HepG2 (cell line): ENCODE data around the gene POU3F1. TPM values are rescaled to one million over a fixed set of nuclear protein-coding genes. Genes with fewer than 3 reads are reported as not detected.

Experiments used
- AGO2 ChIP-seq: fragments of 200-400 bp; formaldehyde crosslinking; optimal IDR thresholded peaks from 2 replicates; pipeline ENCODE3; 2017; ENCODE audit warnings: mild to moderate bottlenecking, low read depth, low read length, moderate library complexity
- ATF7-NPFF ChIP-seq: sonication (generic); formaldehyde crosslinking; IDR thresholded peaks from 2 replicates; pipeline ENCODE4 v1.8.1; 2023; ENCODE audit warnings: mild to moderate bottlenecking, low read depth, missing genetic modification reagents, moderate library complexity
- CHD4 ChIP-seq: fragments of 200-600 bp; sonication (generic); IDR thresholded peaks from 2 replicates; pipeline ENCODE4 v1.7.0; 2017; ENCODE audit warnings: mild to moderate bottlenecking, low read length, borderline replicate concordance
- HNF4G ChIP-seq, 2 experiments: sonication (generic) in 1 of 2; formaldehyde crosslinking in 1 of 2; IDR thresholded peaks; 2 replicates each; pipeline versions ENCODE4 v1.4.0 to v1.6.1; 2011 to 2020; ENCODE audit warnings: borderline replicate concordance in 2 of 2, low read depth in 2 of 2, mild to moderate bottlenecking in 2 of 2, low read length in 1 of 2, missing genetic modification reagents in 1 of 2, moderate library complexity in 1 of 2
- PITX1 ChIP-seq: sonication (generic); formaldehyde crosslinking; IDR thresholded peaks from 2 replicates; pipeline ENCODE4 v1.5.1; 2020; ENCODE audit warnings: mild to moderate bottlenecking, missing genetic modification reagents
- SIN3B ChIP-seq: fragments of 150-350 bp; IDR thresholded peaks from 2 replicates; pipeline ENCODE4 v1.6.1; 2014; ENCODE audit warnings: low read length
- SMARCC2 ChIP-seq: fragments of 450-650 bp; IDR thresholded peaks from 2 replicates; pipeline ENCODE4 v1.6.1; 2017; ENCODE audit warnings: antibody characterized with exemption, mild to moderate bottlenecking
- SRSF1 ChIP-seq: fragments of 200-400 bp; formaldehyde crosslinking; optimal IDR thresholded peaks from 2 replicates; pipeline ENCODE3; 2017; ENCODE audit warnings: mild to moderate bottlenecking, low read depth, low read length, moderate library complexity
- TCF7 ChIP-seq: sonication (generic); IDR thresholded peaks from 2 replicates; pipeline ENCODE4 v1.6.1; 2016; ENCODE audit warnings: antibody characterized with exemption, low read depth
- ZKSCAN8 ChIP-seq: IDR thresholded peaks from 2 replicates; pipeline ENCODE4 v1.6.1; 2016; ENCODE audit warnings: borderline replicate concordance, missing genetic modification reagents, missing compliant biosample characterization
- ZNF160 ChIP-seq: sonication (generic); formaldehyde crosslinking; IDR thresholded peaks from 2 replicates; pipeline ENCODE4 v1.8.0; 2022; ENCODE audit warnings: mild to moderate bottlenecking, inconsistent platforms, missing genetic modification reagents
- ZNF441 ChIP-seq: sonication (generic); formaldehyde crosslinking; IDR thresholded peaks from 2 replicates; pipeline ENCODE4 v1.7.0; 2021; ENCODE audit warnings: missing genetic modification reagents, borderline replicate concordance
- ZNF552 ChIP-seq: sonication (generic); formaldehyde crosslinking; IDR thresholded peaks from 2 replicates; pipeline ENCODE4 v1.9.0; 2022; ENCODE audit warnings: missing genetic modification reagents, mild to moderate bottlenecking, borderline replicate concordance
- ZNF616 ChIP-seq: sonication (generic); formaldehyde crosslinking; IDR thresholded peaks from 2 replicates; pipeline ENCODE4 v1.5.0; 2020; ENCODE audit warnings: low read depth, mild to moderate bottlenecking, missing genetic modification reagents
- ZNF761 ChIP-seq: sonication (generic); formaldehyde crosslinking; conservative IDR thresholded peaks from 2 replicates; pipeline ENCODE4 v1.4.0; 2020; ENCODE audit warnings: mild to moderate bottlenecking, missing genetic modification reagents
- polyA plus RNA-seq, 8 experiments: library from polyadenylated mRNA; depleted of rRNA in 3 of 8; stranded (reverse) in 7 of 8; unstranded in 1 of 8; fragments of >200 nt; fragmentation: Illumina TruSeq in 4 of 8; extraction: Trizol in 4 of 8; gene quantifications; 2 replicates each; pipeline versions ENCODE4 v1.2.1 to v1.2.3, GENCODE V29; 2011 to 2016; ENCODE audit warnings: low read depth in 4 of 8, missing spikeins in 1 of 8, mixed read lengths in 1 of 8; ENCODE audit not compliant: insufficient read depth in 1 of 8
- total RNA-seq, 5 experiments: library from RNA; depleted of rRNA; stranded (reverse); fragments of >200 nt; fragmentation: Illumina TruSeq; extraction: Trizol; gene quantifications; 2 replicates each; pipeline ENCODE4 v1.2.3, GENCODE V29; 2016; ENCODE audit warnings: low read depth in 1 of 5
- TF ChIP-seq, protein P1 (sequence below): sonication (generic); formaldehyde crosslinking; IDR thresholded peaks from 2 replicates; pipeline ENCODE4 v1.4.0; 2020; ENCODE audit warnings: mild to moderate bottlenecking, missing genetic modification reagents
- TF ChIP-seq, protein P2 (sequence below): sonication (generic); formaldehyde crosslinking; IDR thresholded peaks from 2 replicates; pipeline ENCODE4 v1.9.0; 2022; ENCODE audit warnings: low read depth, missing genetic modification reagents
- TF ChIP-seq, protein P3 (sequence below): sonication (generic); formaldehyde crosslinking; IDR thresholded peaks from 2 replicates; pipeline ENCODE4 v1.4.0; 2020; ENCODE audit warnings: mild to moderate bottlenecking, missing genetic modification reagents
- TF ChIP-seq, protein P4 (sequence below): sonication (generic); formaldehyde crosslinking; IDR thresholded peaks from 2 replicates; pipeline ENCODE4; 2020; ENCODE audit warnings: missing genetic modification reagents, mild to moderate bottlenecking, borderline replicate concordance
- TF ChIP-seq, protein P5 (sequence below): sonication (generic); formaldehyde crosslinking; IDR thresholded peaks from 2 replicates; pipeline ENCODE4 v1.5.0; 2020; ENCODE audit warnings: missing genetic modification reagents

POU3F1 gene
- total and polyA plus RNA-seq, 2 of the 13 experiments (the other 11 are each of a cell fraction or from before 2014, with no cell fraction given) = not detected

DNA sequence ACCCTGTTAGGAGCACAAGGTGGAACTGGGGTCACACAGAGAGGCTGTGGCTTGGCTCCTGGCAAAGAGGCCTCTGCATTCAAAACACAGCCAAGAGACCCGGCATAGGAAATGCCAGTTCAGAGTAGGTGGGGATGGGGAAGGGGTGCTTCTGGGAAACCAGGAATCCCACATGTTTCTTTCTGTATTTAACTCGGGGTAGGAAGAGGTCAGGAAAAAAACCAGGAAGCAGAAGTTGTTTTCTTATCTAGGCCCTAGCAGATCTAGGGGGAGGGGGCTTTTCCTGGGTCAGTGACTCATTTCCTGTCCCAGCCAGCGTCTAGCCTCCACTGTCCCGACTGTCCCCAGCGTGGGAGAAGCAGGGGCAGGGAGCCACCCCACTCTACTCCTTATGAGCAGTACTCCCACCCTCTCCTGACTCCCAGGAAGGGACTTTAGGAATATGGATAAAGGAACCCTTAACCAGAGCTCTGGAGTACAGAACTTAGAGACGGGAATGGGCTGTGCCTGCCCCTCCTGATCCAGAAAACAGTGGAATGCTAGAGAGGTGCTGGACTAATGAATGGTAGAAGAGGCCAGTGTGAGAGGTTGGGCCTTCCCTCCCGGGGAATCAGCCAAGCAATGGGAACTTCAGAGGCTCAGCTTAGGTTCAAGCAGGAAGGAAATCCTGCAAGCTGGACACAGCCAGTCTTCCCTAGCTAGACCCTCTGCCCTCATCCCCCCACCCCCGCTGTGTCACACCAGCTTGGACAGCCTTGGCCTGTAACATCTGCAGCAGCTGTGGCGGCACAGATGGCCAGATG lies 47.0 kb downstream of the POU3F1 start (continued):
- TF ChIP-seq ZNF441 (CRISPR knock-in tag) = no peak
- no peak for TF ChIP-seq ZNF160
- TF ChIP-seq HNF4G (IDR thresholded peaks at IDR 0.05; ENCODE audit: borderline replicate concordance, low read depth, low read length) = no peak
- TF ChIP-seq HNF4G (CRISPR knock-in tag; IDR thresholded peaks at IDR 0.05; ENCODE audit: borderline replicate concordance, low read depth) = no peak
- TF ChIP-seq, protein P1, sequence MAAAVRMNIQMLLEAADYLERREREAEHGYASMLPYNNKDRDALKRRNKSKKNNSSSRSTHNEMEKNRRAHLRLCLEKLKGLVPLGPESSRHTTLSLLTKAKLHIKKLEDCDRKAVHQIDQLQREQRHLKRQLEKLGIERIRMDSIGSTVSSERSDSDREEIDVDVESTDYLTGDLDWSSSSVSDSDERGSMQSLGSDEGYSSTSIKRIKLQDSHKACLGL (CRISPR knock-in tag) = no peak
- TF ChIP-seq SRSF1 = no peak
- TF ChIP-seq PITX1 (CRISPR knock-in tag) = peak; percentile 17; the same call in 1 of the 2 replicates
- no peak for TF ChIP-seq ATF7-NPFF (CRISPR knock-in tag)
- TF ChIP-seq ZNF761 (CRISPR knock-in tag) = no peak
- TF ChIP-seq SIN3B = no peak
- no peak for TF ChIP-seq SMARCC2
- TF ChIP-seq, protein P2, sequence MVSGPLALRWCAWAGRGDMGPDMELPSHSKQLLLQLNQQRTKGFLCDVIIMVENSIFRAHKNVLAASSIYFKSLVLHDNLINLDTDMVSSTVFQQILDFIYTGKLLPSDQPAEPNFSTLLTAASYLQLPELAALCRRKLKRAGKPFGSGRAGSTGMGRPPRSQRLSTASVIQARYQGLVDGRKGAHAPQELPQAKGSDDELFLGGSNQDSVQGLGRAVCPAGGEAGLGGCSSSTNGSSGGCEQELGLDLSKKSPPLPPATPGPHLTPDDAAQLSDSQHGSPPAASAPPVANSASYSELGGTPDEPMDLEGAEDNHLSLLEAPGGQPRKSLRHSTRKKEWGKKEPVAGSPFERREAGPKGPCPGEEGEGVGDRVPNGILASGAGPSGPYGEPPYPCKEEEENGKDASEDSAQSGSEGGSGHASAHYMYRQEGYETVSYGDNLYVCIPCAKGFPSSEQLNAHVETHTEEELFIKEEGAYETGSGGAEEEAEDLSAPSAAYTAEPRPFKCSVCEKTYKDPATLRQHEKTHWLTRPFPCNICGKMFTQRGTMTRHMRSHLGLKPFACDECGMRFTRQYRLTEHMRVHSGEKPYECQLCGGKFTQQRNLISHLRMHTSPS (CRISPR knock-in tag) = no peak
- TF ChIP-seq CHD4 = no peak
- TF ChIP-seq TCF7 = no peak
- TF ChIP-seq ZNF552 (CRISPR knock-in tag) = no peak
- TF ChIP-seq, protein P3, sequence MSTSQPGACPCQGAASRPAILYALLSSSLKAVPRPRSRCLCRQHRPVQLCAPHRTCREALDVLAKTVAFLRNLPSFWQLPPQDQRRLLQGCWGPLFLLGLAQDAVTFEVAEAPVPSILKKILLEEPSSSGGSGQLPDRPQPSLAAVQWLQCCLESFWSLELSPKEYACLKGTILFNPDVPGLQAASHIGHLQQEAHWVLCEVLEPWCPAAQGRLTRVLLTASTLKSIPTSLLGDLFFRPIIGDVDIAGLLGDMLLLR (CRISPR knock-in tag) = no peak
- TF ChIP-seq ZNF616 (CRISPR knock-in tag) = no peak
- TF ChIP-seq, protein P4, sequence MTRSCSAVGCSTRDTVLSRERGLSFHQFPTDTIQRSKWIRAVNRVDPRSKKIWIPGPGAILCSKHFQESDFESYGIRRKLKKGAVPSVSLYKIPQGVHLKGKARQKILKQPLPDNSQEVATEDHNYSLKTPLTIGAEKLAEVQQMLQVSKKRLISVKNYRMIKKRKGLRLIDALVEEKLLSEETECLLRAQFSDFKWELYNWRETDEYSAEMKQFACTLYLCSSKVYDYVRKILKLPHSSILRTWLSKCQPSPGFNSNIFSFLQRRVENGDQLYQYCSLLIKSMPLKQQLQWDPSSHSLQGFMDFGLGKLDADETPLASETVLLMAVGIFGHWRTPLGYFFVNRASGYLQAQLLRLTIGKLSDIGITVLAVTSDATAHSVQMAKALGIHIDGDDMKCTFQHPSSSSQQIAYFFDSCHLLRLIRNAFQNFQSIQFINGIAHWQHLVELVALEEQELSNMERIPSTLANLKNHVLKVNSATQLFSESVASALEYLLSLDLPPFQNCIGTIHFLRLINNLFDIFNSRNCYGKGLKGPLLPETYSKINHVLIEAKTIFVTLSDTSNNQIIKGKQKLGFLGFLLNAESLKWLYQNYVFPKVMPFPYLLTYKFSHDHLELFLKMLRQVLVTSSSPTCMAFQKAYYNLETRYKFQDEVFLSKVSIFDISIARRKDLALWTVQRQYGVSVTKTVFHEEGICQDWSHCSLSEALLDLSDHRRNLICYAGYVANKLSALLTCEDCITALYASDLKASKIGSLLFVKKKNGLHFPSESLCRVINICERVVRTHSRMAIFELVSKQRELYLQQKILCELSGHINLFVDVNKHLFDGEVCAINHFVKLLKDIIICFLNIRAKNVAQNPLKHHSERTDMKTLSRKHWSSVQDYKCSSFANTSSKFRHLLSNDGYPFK = no peak
- no peak for TF ChIP-seq AGO2
- TF ChIP-seq, protein P5, sequence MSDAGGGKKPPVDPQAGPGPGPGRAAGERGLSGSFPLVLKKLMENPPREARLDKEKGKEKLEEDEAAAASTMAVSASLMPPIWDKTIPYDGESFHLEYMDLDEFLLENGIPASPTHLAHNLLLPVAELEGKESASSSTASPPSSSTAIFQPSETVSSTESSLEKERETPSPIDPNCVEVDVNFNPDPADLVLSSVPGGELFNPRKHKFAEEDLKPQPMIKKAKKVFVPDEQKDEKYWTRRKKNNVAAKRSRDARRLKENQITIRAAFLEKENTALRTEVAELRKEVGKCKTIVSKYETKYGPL (CRISPR knock-in tag) = no peak
- peak; percentile 65; the same call in 1 of the 2 replicates for TF ChIP-seq ZKSCAN8
